NCI-H524 (cell line): ENCODE data around the gene PCDHB5.
"Not testable (repeated sequence)": the region's sequence is repeated elsewhere in the genome, so short reads cannot be mapped to it uniquely, and the experiment has no call there.

Experiments used
- DNase-seq, 2 experiments: peaks; one replicate each; lab custom pipeline; 2025; lab: John Stamatoyannopoulos, UW

PCDHB5 gene

DNA sequence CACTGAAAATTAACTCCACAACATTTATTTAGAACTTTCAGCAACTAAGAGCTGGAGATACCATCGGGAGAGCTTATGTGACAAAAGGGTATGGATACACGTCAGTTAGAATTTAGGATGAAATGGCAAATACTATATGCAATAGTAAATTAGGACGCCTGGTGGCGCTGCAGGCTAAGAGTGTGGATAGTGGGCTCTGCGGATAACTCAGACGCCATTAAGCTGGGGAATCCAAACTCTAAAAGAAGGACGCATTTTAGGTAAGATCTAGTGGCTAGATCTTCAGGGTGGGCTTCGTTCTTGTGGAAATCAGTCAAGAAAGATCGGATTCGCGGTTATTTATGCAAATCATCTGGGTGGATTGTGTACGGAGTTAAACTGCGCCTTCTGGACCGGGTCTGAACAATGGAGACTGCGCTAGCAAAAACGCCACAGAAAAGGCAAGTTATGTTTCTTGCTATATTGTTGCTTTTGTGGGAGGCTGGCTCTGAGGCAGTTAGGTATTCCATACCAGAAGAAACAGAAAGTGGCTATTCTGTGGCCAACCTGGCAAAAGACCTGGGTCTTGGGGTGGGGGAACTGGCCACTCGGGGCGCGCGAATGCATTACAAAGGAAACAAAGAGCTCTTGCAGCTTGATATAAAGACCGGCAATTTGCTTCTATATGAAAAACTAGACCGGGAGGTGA, at the start of gene PCDHB5:
PCDHB5 (plus strand) TSS at position 177 of the 688 bp plus-strand sequence; CDS start at position 406, 229 bp downstream.
- DNase-seq, result peak in 1 of 2 experiments; percentile 4

DNA sequence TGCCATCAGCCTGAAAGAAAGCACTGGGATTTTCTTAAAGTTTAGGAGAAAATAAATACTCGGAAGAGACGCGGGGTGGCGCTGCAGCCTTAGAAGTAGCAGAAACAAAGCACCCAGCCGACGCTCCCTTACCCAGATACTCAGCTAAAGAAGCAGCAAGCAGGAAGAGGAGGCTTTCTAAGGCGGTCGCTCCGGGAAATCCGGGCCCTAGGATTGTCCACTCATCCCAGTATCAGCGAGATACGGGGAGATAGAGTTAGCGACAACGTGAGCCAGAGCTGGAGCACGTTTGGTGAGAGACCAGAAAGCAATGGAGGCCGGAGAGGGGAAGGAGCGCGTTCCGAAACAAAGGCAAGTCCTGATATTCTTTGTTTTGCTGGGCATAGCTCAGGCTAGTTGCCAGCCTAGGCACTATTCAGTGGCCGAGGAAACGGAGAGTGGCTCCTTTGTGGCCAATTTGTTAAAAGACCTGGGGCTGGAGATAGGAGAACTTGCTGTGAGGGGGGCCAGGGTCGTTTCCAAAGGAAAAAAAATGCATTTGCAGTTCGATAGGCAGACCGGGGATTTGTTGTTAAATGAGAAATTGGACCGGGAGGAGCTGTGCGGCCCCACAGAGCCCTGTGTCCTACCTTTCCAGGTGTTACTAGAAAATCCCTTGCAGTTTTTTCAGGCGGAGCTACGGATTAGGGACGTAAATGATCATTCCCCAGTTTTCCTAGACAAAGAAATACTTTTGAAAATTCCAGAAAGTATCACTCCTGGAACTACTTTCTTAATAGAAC, 40.3 kb upstream of the PCDHB5 start, which contains the start of gene PCDHB2:
PCDHB2 (plus strand) TSS at position 135 of the 782 bp plus-strand sequence; CDS start at position 311, 176 bp downstream.
- DNase-seq, result peak; percentile 54 to 77

DNA sequence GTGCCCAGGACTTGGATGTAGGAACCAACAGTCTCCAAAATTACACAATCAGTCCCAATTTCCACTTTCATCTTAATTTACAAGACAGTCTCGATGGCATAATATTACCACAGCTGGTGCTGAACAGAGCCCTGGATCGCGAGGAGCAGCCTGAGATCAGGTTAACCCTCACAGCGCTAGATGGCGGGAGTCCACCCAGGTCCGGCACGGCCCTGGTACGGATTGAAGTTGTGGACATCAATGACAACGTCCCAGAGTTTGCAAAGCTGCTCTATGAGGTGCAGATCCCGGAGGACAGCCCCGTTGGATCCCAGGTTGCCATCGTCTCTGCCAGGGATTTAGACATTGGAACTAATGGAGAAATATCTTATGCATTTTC, 39.8 kb upstream of the PCDHB5 start:
- no peak for DNase-seq

DNA sequence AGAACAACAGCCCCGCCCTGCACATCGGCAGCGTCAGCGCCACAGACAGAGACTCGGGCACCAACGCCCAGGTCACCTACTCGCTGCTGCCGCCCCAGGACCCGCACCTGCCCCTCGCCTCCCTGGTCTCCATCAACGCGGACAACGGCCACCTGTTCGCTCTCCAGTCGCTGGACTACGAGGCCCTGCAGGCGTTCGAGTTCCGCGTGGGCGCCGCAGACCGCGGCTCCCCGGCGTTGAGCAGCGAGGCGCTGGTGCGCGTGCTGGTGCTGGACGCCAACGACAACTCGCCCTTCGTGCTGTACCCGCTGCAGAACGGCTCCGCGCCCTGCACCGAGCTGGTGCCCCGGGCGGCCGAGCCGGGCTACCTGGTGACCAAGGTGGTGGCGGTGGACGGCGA, 38.8 kb upstream of the PCDHB5 start:
- not testable (repeated sequence) for DNase-seq

DNA sequence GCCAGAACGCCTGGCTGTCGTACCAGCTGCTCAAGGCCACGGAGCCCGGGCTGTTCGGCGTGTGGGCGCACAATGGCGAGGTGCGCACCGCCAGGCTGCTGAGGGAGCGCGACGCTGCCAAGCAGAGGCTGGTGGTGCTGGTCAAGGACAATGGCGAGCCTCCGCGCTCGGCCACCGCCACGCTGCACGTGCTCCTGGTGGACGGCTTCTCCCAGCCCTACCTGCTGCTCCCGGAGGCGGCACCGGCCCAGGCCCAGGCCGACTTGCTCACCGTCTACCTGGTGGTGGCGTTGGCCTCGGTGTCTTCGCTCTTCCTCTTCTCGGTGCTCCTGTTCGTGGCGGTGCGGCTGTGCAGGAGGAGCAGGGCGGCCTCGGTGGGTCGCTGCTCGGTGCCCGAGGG, 38.4 kb upstream of the PCDHB5 start:
- DNase-seq, result not testable (repeated sequence)

DNA sequence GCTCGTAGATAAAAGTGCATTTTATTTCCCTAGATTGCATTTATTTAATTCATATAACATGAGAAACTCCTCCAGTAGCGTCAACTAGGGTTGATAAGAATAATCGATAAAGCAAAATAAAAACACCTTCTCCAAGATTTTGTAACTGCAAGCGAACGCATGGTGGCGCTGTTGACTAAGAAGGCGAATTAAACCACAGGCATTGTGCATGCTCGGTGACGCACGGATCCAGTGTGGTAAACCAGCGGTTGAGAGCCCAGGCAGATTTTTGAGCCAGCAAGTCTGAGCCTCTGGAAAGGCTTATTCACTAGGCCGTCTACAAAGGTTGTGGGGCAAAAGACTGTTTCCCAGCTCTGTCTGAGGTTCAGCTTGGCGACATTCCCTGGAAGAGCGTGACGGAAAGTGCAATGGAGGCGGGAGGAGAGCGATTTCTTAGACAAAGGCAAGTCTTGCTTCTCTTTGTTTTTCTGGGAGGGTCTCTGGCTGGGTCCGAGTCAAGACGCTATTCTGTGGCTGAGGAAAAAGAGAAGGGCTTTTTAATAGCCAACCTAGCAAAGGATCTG, 34.7 kb upstream of the PCDHB5 start, which contains the start of gene PCDHB3:
PCDHB3 (plus strand) TSS at position 231 of the 563 bp plus-strand sequence; CDS start at position 408, 177 bp downstream.
- no peak for DNase-seq

DNA sequence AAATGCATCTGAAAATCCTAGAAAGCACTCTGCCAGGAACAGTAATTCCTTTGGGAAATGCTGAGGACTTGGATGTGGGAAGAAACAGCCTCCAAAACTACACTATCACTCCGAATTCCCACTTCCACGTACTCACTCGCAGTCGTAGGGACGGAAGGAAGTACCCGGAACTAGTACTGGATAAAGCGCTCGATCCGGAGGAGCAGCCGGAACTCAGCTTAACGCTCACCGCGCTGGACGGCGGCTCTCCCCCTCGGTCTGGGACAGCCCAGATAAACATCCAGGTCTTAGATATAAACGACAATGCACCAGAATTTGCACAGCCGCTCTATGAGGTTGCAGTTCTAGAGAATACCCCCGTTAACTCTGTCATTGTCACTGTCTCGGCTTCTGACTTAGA, 33.9 kb upstream of the PCDHB5 start:
- DNase-seq, result no peak

DNA sequence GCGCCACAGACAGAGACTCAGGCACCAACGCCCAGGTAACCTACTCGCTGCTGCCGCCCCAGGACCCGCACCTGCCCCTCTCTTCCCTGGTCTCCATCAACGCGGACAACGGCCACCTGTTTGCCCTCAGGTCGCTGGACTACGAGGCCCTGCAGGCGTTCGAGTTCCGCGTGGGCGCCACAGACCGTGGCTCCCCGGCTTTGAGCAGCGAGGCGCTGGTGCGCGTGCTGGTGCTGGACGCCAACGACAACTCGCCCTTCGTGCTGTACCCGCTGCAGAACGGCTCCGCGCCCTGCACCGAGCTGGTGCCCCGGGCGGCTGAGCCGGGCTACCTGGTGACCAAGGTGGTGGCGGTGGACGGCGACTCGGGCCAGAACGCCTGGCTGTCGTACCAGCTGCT, 32.9 kb upstream of the PCDHB5 start:
- not testable (repeated sequence) for DNase-seq

DNA sequence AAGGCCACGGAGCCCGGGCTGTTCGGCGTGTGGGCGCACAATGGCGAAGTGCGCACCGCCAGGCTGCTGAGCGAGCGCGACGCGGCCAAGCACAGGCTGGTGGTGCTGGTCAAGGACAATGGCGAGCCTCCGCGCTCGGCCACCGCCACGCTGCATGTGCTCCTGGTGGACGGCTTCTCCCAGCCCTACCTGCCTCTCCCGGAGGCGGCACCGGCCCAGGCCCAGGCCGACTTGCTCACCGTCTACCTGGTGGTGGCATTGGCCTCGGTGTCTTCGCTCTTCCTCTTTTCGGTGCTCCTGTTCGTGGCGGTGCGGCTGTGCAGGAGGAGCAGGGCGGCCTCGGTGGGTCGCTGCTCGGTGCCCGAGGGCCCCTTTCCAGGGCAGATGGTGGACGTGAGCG, 32.5 kb upstream of the PCDHB5 start:
- not testable (repeated sequence) for DNase-seq

DNA sequence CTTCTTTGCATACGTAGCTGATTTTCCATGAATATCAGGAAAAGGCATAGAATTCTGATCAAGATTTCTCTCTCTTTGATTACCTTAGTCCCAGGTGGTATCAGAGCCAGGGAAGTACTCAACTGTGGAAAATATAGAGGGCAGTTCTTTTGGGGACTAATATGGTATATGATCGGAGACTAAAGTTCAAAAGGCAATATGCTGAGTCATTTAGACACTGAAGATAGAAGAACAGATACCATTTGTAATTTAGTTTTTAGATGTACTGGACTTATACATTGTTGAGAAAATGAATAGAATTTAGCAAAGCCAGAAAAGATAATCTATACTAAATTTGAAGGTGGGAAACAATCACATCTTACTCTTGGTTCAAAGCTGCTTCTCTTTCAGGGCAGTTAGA, 29.7 kb upstream of the PCDHB5 start:
- no peak for DNase-seq

DNA sequence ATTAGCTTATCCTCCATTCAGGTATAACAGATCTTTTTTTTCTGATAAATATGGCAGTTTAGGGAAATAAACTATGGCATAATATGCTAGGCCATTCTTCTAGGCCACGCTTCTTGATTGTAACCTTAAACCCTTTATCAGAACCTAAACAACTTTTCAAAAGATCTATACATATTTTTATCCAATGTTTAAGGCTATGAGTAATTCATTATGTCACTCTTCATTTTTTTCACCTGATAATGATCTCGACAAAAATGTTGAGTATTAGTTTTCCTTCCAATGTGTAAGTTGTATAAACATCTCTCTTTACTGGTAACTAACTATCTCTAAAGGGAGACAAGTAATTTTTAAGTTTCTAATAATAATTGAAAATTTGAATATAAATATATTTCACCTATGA, 15.8 kb upstream of the PCDHB5 start:
- no peak for DNase-seq

DNA sequence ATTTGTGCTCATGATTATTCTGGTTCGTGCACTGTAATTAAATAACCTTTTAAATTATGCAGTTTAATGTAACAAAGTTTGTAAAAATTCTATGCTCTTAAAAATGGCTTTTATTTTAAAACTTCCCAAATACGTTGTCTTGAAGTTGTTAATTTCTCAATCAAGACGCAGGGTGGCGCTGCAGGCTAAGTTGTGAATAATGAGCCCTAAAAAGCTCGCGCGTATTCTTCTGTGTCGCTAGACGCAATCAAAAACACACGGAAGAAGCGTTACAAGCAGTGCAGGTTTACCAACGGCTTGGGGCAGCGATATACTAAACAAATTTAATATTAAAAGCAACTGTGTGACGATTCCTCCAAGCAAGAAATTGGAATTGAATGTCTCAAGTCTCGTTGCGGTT, 13.4 kb upstream of the PCDHB5 start, which contains the start of gene PCDHB4:
PCDHB4 (plus strand) TSS at position 256 of the 400 bp plus-strand sequence. CDS start 181 bp downstream, outside the sequence.
- DNase-seq, result no peak

DNA sequence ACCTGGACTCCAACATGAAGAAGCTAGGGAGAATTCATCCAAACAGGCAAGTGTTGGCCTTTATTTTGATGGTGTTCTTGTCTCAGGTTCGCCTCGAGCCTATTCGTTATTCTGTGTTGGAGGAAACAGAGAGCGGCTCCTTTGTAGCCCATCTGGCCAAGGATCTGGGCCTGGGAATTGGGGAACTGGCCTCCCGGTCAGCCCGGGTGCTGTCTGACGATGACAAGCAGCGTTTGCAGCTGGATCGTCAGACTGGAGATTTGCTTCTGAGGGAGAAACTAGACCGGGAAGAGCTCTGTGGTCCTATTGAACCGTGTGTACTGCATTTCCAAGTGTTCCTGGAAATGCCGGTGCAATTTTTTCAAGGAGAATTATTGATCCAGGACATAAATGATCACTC, 13.0 kb upstream of the PCDHB5 start:
- no peak for DNase-seq

DNA sequence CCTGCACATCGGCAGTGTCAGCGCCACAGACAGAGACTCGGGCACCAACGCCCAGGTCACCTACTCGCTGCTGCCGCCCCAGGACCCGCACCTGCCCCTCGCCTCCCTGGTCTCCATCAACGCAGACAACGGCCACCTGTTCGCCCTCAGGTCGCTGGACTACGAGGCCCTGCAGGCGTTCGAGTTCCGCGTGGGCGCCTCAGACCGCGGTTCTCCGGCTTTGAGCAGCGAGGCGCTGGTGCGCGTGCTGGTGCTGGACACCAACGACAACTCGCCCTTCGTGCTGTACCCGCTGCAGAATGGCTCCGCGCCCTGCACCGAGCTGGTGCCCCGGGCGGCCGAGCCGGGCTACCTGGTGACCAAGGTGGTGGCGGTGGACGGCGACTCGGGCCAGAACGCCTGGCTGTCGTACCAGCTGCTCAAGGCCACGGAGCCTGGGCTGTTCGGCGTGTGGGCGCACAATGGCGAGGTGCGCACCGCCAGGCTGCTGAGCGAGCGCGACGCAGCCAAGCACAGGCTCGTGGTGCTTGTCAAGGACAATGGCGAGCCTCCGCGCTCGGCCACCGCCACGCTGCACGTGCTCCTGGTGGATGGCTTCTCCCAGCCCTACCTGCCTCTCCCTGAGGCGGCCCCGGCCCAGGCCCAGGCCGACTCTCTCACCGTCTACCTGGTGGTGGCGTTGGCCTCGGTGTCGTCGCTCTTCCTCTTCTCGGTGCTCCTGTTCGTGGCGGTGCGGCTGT, 11.4 kb upstream of the PCDHB5 start:
- not testable (repeated sequence) for DNase-seq

DNA sequence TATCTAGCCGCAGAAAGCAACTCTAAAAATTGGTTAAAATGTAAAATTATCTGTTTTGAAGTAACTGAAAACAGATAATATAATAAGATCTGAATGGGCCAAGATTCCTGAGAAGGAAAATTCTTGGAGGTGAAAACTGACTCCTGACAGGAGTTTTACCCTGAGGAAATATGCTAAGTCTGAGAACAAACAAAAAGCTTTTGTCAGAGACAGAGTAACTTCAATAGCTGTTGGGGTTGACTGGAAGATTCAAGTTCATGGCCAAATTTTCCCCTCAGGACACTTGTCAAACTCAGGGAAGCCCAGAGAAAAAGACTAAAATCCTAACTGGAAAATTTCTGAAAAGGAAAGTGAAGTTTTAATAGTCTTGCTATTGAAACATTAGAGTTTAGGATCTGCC, 7.7 kb upstream of the PCDHB5 start:
- no peak for DNase-seq

DNA sequence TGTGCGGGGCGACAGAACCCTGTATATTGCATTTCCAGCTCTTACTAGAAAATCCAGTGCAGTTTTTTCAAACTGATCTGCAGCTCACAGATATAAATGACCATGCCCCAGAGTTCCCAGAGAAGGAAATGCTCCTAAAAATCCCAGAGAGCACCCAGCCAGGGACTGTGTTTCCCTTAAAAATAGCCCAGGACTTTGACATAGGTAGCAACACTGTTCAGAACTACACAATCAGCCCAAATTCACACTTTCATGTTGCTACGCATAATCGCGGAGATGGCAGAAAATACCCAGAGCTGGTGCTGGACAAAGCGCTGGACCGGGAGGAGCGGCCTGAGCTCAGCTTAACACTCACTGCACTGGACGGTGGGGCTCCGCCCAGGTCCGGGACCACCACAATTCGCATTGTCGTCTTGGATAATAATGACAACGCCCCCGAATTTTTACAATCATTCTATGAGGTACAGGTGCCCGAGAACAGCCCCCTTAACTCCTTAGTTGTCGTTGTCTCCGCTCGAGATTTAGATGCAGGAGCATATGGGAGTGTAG, 786 bp downstream of the PCDHB5 start:
- DNase-seq, result no peak

DNA sequence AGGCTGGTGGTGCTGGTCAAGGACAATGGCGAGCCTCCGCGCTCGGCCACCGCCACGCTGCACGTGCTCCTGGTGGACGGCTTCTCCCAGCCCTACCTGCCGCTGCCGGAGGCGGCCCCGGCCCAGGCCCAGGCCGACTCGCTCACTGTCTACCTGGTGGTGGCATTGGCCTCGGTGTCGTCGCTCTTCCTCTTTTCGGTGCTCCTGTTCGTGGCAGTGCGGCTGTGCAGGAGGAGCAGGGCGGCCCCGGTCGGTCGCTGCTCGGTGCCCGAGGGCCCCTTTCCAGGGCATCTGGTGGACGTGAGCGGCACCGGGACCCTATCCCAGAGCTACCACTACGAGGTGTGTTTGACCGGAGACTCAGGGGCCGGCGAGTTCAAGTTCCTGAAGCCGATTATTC, 2.3 kb downstream of the PCDHB5 start:
- not testable (repeated sequence) for DNase-seq

DNA sequence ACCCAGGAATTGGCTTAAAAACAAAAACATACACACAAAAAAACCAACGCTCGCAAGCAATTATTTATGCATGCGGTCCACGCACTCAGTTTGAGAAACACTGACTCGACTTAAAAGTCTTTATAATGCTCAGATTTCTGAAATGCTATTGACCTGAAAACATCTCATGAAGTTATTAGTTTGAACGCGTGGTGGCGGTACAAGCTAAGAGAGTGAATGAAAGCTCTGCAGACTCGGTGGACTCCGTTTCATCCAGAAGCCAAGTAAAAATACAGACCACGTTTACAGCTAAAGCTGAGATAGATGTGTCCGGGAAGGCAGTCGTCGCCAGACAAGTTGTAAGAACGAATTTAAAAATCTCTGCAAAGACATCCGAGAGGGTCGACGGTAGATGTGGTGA, 14.8 kb downstream of the PCDHB5 start, which contains the start of gene PCDHB6:
PCDHB6 (plus strand) TSS at position 246 of the 400 bp plus-strand sequence. CDS start 201 bp downstream, outside the sequence.
- DNase-seq, result peak; percentile 20 to 38

DNA sequence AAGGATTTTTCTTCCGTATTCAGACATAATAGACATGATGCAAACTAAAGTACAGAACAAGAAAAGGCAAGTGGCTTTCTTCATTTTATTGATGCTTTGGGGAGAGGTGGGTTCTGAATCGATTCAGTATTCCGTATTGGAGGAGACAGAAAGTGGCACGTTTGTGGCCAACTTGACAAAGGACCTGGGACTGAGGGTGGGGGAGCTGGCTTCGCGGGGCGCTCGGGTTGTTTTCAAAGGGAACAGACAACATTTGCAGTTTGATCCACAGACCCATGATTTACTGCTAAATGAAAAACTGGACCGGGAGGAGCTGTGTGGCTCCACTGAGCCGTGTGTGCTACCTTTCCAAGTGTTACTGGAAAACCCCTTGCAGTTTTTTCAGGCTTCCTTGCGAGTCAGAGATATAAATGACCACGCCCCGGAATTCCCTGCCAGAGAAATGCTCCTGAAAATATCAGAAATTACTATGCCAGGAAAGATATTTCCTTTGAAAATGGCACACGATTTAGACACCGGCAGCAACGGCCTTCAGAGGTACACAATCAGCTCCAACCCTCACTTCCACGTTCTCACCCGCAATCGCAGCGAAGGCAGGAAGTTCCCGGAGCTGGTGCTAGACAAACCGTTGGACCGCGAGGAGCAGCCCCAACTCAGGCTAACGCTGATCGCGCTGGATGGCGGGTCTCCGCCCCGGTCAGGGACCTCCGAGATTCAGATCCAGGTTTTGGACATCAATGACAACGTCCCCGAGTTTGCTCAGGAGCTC, 15.4 kb downstream of the PCDHB5 start:
- DNase-seq, result no peak

DNA sequence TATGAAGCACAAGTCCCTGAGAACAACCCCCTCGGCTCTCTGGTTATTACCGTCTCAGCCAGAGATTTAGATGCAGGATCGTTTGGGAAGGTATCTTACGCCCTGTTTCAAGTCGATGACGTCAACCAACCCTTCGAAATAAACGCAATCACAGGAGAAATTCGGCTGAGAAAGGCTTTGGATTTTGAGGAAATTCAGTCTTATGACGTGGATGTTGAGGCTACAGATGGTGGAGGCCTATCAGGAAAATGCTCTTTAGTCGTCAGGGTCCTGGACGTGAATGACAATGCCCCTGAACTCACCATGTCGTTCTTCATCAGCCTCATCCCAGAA, 16.0 kb downstream of the PCDHB5 start:
- no peak for DNase-seq

DNA sequence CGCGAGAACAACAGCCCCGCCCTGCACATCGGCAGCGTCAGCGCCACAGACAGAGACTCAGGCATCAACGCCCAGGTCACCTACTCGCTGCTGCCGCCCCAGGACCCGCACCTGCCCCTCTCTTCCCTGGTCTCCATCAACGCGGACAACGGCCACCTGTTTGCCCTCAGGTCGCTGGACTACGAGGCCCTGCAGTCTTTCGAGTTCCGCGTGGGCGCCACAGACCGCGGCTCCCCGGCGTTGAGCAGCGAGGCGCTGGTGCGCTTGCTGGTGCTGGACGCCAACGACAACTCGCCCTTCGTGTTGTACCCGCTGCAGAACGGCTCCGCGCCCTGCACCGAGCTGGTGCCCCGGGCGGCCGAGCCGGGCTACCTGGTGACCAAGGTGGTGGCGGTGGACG, 16.6 kb downstream of the PCDHB5 start:
- not testable (repeated sequence) for DNase-seq
